Measurements from ENCODE around the gene AASS. TPM values are rescaled to one million over a fixed set of nuclear protein-coding genes. Genes with fewer than 3 reads are reported as not detected.

AASS gene
- total RNA-seq, 4 donors from 2014 or later = 22.9 to 79.6 (median 36.1) TPM

DNA sequence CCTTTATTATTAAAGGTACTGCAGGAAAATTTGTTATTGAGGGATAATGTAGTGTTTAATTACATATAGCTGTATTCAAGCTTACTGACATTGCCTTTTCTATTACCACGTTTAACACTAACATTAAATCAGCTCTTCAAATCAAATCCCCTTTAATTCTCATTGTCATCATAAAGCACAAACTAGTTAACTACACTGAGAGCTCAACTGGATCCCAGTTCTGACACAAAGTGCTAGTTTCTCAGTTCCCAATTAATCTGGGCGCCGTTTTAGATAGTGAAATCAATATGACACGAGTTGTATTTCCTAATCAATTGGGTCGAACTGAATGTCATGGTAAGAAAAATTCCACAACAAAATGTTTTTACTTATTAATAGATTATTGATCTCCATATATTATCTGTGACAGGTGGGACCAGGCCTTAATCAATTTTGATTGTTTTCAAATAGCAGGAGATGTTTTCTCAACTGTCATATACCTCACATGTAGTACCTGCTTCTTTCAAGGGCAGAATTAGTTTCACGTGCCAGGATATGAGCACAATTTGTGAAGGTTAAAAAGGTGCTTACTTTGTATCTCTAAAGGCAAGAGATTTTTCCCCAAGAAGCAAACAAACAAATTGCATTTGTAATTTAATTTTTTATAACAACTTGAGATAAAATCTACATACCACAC is 71.0 kb downstream of the AASS start:
- no peak for DNase-seq
- peaks cover 0 to 17% of the 10 kb centered on the region in 2 donors for H3K36me3 ChIP-seq
- TF ChIP-seq POLR2A (IDR thresholded peaks at IDR 0.05) = no peak
- TF ChIP-seq, protein P1, sequence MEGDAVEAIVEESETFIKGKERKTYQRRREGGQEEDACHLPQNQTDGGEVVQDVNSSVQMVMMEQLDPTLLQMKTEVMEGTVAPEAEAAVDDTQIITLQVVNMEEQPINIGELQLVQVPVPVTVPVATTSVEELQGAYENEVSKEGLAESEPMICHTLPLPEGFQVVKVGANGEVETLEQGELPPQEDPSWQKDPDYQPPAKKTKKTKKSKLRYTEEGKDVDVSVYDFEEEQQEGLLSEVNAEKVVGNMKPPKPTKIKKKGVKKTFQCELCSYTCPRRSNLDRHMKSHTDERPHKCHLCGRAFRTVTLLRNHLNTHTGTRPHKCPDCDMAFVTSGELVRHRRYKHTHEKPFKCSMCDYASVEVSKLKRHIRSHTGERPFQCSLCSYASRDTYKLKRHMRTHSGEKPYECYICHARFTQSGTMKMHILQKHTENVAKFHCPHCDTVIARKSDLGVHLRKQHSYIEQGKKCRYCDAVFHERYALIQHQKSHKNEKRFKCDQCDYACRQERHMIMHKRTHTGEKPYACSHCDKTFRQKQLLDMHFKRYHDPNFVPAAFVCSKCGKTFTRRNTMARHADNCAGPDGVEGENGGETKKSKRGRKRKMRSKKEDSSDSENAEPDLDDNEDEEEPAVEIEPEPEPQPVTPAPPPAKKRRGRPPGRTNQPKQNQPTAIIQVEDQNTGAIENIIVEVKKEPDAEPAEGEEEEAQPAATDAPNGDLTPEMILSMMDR (IDR thresholded peaks at IDR 0.05) = no peak
- H3K4me1 ChIP-seq = no peaks in the 10 kb centered on the region
- H3K4me3 ChIP-seq (replicated peaks in 1 of 3) = no peak overlapping the region
- H3K27ac ChIP-seq = no peak overlapping the region
- no peaks in the 10 kb centered on the region for H3K9me3 ChIP-seq
- intact Hi-C loops (cut with DNase I) = no loop called here
- 88% methylated on average over 6 of the region's 6 CpGs for WGBS, 2 donors
- no peaks in the 10 kb centered on the region for H3K27me3 ChIP-seq

DNA sequence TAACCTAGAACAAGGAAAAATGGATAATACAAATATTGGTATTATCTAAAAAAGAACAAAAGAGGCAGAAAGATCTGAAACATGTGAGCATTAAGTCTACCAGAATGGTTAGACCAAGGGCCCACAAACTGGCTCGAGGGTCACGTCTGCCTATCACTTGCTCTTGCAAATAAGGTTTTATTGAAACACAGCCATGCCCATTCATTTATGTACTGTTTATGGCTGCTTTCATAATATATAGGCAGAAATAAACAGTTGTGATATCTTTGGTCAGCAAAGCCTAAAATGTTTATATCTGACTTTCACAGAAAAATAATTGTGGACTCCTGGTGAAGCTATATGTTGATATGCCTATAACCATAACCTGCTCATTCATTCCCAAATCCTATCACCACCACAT is 71.8 kb downstream of the AASS start:
- 90 to 98% methylated on average over 2 of the region's 2 CpGs for WGBS, 2 donors
- H3K27me3 ChIP-seq = no peaks in the 10 kb centered on the region
- H3K36me3 ChIP-seq = peaks cover 0 to 11% of the 10 kb centered on the region in 2 donors
- DNase-seq = no peak
- intact Hi-C loops (cut with DNase I) = no loop called here
- H3K4me3 ChIP-seq (replicated peaks in 1 of 3) = no peak overlapping the region
- no peak for TF ChIP-seq POLR2A (IDR thresholded peaks at IDR 0.05)
- TF ChIP-seq, protein P1 (IDR thresholded peaks at IDR 0.05) = no peak
- no peaks in the 10 kb centered on the region for H3K4me1 ChIP-seq
- no peaks in the 10 kb centered on the region for H3K9me3 ChIP-seq
- no peak overlapping the region for H3K27ac ChIP-seq

DNA sequence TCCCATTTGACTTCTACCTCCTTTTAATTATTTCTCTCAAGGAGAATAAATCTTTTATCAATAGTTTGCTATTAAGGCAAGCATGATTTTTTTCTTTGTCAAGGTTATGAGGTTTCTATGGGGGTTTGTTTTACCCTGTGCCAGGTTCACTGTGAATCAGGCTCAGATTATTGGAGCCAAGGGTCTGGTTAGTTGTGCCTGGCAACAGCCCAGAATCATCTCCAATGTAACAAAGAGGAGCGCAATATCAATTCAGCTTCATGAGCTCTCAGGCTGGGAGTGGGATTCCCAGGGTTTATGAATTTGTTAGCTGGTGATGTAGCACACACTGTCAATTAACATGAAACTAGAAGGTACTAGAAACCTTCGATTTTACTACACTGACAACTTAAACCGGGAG is 73.2 kb downstream of the AASS start:
- intact Hi-C loops (cut with DNase I) = no loop called here
- no peak for TF ChIP-seq POLR2A (IDR thresholded peaks at IDR 0.05)
- TF ChIP-seq, protein P1 (IDR thresholded peaks at IDR 0.05) = no peak
- no peak for DNase-seq
- no peaks in the 10 kb centered on the region for H3K4me1 ChIP-seq
- no peaks in the 10 kb centered on the region for H3K36me3 ChIP-seq
- H3K9me3 ChIP-seq = no peaks in the 10 kb centered on the region
- 91 to 94% methylated on average over 3 of the region's 3 CpGs for WGBS, 2 donors
- no peak overlapping the region for H3K4me3 ChIP-seq (replicated peaks in 1 of 3)
- no peak overlapping the region for H3K27ac ChIP-seq
- H3K27me3 ChIP-seq = no peaks in the 10 kb centered on the region

DNA sequence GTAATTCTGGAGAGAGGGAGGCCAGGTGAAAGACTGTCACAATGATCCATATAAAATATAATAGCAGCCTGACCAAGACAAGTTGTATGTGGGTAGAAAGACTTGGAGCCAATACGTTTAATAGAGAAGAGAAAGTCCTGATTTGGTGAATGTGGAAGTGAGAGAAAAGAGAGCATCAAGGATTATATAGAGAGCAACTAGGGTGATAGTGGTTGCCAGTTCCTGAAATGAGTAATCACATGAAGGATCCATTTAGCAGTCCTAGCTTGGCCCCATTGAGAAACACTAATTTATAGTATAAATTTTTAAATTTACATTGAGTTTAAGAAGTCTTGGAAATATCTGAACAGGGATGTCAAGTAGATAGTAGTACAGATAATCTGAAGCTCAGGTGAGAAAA is 74.0 kb downstream of the AASS start:
- no peak for DNase-seq
- Histone ChIP-seq H3K36me3 (no peaks in the 10 kb centered on the region), H3K4me1 (no peaks in the 10 kb centered on the region), H3K27me3 (no peaks in the 10 kb centered on the region), H3K4me3 (replicated peaks in 1 of 3) (no peak overlapping the region), H3K9me3 (no peaks in the 10 kb centered on the region), H3K27ac (no peak overlapping the region)
- intact Hi-C loops (cut with DNase I) = no loop called here
- WGBS, 2 donors = 60 to 76% methylated on average over 1 of the region's 1 CpG
- TF ChIP-seq POLR2A (IDR thresholded peaks at IDR 0.05) = no peak
- TF ChIP-seq, protein P1 (IDR thresholded peaks at IDR 0.05) = no peak

DNA sequence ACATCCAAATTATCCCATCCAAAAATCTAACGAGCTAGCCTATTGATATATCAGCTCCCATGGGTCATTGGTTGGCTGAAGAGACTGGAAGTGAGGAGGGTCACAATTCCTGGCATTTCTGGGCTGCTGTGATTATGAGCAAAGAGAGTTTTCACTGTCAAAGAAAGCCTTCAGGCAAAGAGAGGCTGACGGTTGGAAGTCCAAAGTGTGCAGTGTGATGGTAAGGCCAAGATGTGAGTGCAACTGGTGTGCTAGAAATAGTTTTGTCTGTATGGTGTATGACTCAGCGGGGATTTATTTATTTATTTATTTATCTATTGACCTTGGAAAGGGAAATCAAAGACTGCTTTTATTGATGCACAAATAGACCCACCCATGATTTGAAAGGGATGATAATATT is 75.0 kb downstream of the AASS start:
- TF ChIP-seq POLR2A (IDR thresholded peaks at IDR 0.05) = no peak
- TF ChIP-seq, protein P1 (IDR thresholded peaks at IDR 0.05) = no peak
- intact Hi-C loops (cut with DNase I) = no loop called here
- no peak for DNase-seq
- 74 to 77% methylated on average over 3 of the region's 3 CpGs for WGBS, 2 donors
- Histone ChIP-seq H3K36me3 (no peaks in the 10 kb centered on the region), H3K27ac (no peak overlapping the region), H3K4me3 (replicated peaks in 1 of 3) (no peak overlapping the region), H3K27me3 (no peaks in the 10 kb centered on the region), H3K9me3 (no peaks in the 10 kb centered on the region), H3K4me1 (no peaks in the 10 kb centered on the region)

Data from thyroid gland (tissue), 4 donors.